ENCODE measurements around the gene TMEM150C. TPM values are rescaled to one million over a fixed set of nuclear protein-coding genes. Genes with fewer than 3 reads are reported as not detected.

Gene TMEM150C
- total and polyA plus RNA-seq, 2 donors from 2014 or later = 7.7 to 22.9 TPM

DNA sequence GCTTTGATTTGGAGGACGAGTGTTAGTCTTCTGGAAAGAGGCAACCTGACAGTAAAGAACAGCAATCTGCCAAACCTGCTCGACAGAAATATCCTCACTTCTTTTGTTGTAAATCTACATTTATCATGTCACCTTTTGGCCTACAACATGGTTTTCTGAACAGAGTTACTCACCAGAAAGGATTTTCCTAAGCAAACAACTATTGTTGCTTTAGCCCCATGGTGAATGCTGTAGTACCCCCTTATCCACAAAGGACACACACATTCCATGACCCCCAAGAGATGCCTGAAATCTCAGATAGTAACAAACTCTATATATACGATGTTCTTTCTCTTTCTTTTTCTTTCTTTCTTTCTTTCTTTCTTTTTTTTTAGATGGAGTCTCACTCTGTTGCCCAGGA is 42.7 kb downstream of the TMEM150C start:
- no peaks in the 10 kb centered on the region for H3K9me3 ChIP-seq (ENCODE audit: control insufficient read depth in 2 of 3, insufficient read depth in 1 of 3, low read length in 3 of 3)
- H3K27me3 ChIP-seq (ENCODE audit: control insufficient read depth, insufficient read depth, low read length) = no peaks in the 10 kb centered on the region
- no peak for FAIRE-seq
- no peak for DNase-seq
- no peak overlapping the region for H3K4me3 ChIP-seq (ENCODE audit: low read length in 3 of 3)
- no peak overlapping the region for H3K27ac ChIP-seq (ENCODE audit: low read depth in 2 of 2, low read length in 2 of 2)
- intact Hi-C loops (cut with DNase I) = no loop called here
- TF ChIP-seq, protein P1, sequence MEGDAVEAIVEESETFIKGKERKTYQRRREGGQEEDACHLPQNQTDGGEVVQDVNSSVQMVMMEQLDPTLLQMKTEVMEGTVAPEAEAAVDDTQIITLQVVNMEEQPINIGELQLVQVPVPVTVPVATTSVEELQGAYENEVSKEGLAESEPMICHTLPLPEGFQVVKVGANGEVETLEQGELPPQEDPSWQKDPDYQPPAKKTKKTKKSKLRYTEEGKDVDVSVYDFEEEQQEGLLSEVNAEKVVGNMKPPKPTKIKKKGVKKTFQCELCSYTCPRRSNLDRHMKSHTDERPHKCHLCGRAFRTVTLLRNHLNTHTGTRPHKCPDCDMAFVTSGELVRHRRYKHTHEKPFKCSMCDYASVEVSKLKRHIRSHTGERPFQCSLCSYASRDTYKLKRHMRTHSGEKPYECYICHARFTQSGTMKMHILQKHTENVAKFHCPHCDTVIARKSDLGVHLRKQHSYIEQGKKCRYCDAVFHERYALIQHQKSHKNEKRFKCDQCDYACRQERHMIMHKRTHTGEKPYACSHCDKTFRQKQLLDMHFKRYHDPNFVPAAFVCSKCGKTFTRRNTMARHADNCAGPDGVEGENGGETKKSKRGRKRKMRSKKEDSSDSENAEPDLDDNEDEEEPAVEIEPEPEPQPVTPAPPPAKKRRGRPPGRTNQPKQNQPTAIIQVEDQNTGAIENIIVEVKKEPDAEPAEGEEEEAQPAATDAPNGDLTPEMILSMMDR (IDR thresholded peaks at IDR 0.05; ENCODE audit: borderline replicate concordance, extremely low read depth, insufficient read depth) = no peak
- H3K36me3 ChIP-seq (ENCODE audit: control insufficient read depth in 2 of 3, insufficient read depth in 3 of 3, low read length in 3 of 3) = no peaks in the 10 kb centered on the region
- H3K9ac ChIP-seq (ENCODE audit: low read length in 3 of 3) = no peak overlapping the region
- no peaks in the 10 kb centered on the region for H3K4me1 ChIP-seq (ENCODE audit: control insufficient read depth in 2 of 3, insufficient read depth in 2 of 3, low read depth in 1 of 3, low read length in 3 of 3)

- no peak for FAIRE-seq
Observed at GRCh38 chr4:82517043-82517442, 44.7 kb downstream of the TMEM150C start.

DNA sequence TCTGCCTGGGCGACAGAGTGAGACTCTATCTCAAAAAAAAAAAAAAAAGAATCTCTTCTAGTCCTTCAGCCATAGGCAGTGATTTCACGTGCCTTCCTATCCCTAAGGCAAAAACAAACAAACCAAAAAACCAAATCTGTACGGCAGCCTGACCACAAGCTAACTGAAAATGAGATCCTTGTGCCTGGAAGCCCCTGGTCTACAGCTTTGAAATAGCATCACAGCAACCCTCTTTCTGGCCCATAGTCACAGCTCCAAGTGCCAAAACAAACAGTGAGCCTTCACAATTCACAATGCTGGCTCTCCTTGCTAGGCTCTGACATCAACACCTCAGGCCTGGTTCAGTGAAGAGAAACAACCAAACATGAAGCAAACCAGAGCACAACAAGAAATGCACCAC is 46.1 kb downstream of the TMEM150C start:
- Histone ChIP-seq H3K4me3 (ENCODE audit: low read length in 3 of 3) (no peak overlapping the region), H3K4me1 (ENCODE audit: control insufficient read depth in 2 of 3, insufficient read depth in 2 of 3, low read depth in 1 of 3, low read length in 3 of 3) (no peaks in the 10 kb centered on the region), H3K9me3 (ENCODE audit: control insufficient read depth in 2 of 3, insufficient read depth in 1 of 3, low read length in 3 of 3) (no peaks in the 10 kb centered on the region), H3K9ac (ENCODE audit: low read length in 3 of 3) (no peak overlapping the region), H3K27me3 (ENCODE audit: control insufficient read depth, insufficient read depth, low read length) (no peaks in the 10 kb centered on the region), H3K27ac (ENCODE audit: low read depth in 2 of 2, low read length in 2 of 2) (no peak overlapping the region), H3K36me3 (ENCODE audit: control insufficient read depth in 2 of 3, insufficient read depth in 3 of 3, low read length in 3 of 3) (no peaks in the 10 kb centered on the region)
- TF ChIP-seq, protein P1 (IDR thresholded peaks at IDR 0.05; ENCODE audit: borderline replicate concordance, extremely low read depth, insufficient read depth) = no peak
- intact Hi-C loops (cut with DNase I) = no loop called here
- FAIRE-seq (no peak), DNase-seq (peak in 1 of 5 donors; percentile 29)

More at GRCh38 chr4:82517043-82517442, 44.7 kb downstream of the TMEM150C start:
- Histone ChIP-seq H3K9me3 (ENCODE audit: control insufficient read depth in 2 of 3, insufficient read depth in 1 of 3, low read length in 3 of 3) (no peaks in the 10 kb centered on the region), H3K9ac (ENCODE audit: low read length in 3 of 3) (no peak overlapping the region), H3K4me3 (ENCODE audit: low read length in 3 of 3) (no peak overlapping the region), H3K27ac (ENCODE audit: low read depth in 2 of 2, low read length in 2 of 2) (no peak overlapping the region), H3K36me3 (ENCODE audit: control insufficient read depth in 2 of 3, insufficient read depth in 3 of 3, low read length in 3 of 3) (no peaks in the 10 kb centered on the region), H3K4me1 (ENCODE audit: control insufficient read depth in 2 of 3, insufficient read depth in 2 of 3, low read depth in 1 of 3, low read length in 3 of 3) (no peaks in the 10 kb centered on the region), H3K27me3 (ENCODE audit: control insufficient read depth, insufficient read depth, low read length) (no peaks in the 10 kb centered on the region)
- DNase-seq = no peak
- TF ChIP-seq, protein P1 (IDR thresholded peaks at IDR 0.05; ENCODE audit: borderline replicate concordance, extremely low read depth, insufficient read depth) = no peak
- intact Hi-C loops (cut with DNase I) = no loop called here

DNA sequence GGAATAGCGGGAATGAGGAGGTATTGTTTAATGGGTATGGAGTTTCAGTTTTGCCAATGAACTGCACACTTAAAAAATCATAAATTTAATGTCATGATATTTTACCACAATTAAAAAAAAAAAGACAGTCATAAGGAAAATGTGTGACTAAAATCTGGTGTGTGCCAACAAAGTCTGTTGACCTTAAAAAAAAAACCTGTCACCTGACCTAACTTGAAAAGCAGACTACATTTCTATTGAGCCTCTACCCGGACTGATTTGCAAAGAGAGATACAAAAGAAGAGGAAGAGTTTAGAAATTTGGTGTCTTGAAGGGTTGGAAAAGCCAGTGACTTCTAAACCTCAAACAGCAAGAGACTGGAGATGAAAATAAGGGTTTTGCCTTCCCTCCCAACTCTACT is 48.4 kb downstream of the TMEM150C start:
- DNase-seq (no peak), FAIRE-seq (no peak)
- no peaks in the 10 kb centered on the region for H3K36me3 ChIP-seq (ENCODE audit: control insufficient read depth in 2 of 3, insufficient read depth in 3 of 3, low read length in 3 of 3)
- no peak overlapping the region for H3K27ac ChIP-seq (ENCODE audit: low read depth in 2 of 2, low read length in 2 of 2)
- H3K4me3 ChIP-seq (ENCODE audit: low read length in 3 of 3) = no peak overlapping the region
- H3K27me3 ChIP-seq (ENCODE audit: control insufficient read depth, insufficient read depth, low read length) = no peaks in the 10 kb centered on the region
- intact Hi-C loops (cut with DNase I) = no loop called here
- H3K9me3 ChIP-seq (ENCODE audit: control insufficient read depth in 2 of 3, insufficient read depth in 1 of 3, low read length in 3 of 3) = no peaks in the 10 kb centered on the region
- TF ChIP-seq, protein P1 (IDR thresholded peaks at IDR 0.05; ENCODE audit: borderline replicate concordance, extremely low read depth, insufficient read depth) = no peak
- H3K9ac ChIP-seq (ENCODE audit: low read length in 3 of 3) = no peak overlapping the region
- H3K4me1 ChIP-seq (ENCODE audit: control insufficient read depth in 2 of 3, insufficient read depth in 2 of 3, low read depth in 1 of 3, low read length in 3 of 3) = peaks cover 0 to 5% (median 0%) of the 10 kb centered on the region in 3 donors

All from kidney (tissue), 14 donors.